ENCODE data around the gene LMAN1.

Gene LMAN1

DNA sequence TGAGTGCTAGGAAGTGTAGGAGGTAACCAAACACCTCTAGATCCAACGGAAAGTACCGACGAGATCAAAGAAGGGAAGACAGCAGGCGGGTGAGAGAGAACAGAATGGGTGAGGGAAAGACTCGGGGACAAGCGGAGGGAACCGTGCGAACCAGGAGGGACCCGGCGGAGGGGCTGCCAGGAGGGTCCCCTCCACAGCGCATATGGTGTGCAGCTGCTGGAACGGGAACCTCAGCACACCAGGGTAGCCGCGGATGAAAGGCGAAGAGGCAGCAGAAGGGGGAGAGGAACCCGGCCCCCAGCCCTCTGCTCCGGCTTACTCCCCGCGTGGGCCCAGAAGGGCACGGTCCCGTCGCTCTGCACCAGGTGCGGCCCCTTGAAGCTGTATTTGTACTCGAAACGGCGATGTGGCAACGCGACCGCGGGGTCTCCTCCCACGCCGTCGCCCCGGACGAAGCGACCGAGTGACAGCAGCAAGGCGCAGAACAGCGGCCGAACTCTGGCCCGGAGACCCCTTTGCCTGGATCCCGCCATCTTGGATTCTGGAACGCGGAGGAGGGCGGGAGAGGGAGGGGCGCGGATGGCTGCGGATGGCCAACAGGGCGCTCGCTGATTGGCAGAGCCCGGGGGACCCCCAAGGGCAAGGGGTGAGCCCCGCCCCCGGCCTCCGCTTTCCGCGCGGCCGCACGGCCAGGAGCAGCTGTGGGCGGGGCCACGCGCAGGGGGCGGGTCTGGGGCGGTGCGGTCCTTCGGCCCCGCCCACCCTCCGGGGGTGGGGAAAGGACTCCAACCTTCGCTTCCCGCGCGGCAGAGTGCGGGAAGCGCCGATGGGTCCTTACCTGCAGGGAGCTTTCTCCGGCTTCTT is at the start of gene LMAN1:
TSS of gene LMAN1 (minus strand) at position 554 of the 864 bp plus-strand sequence. CDS start at position 533, 21 bp downstream.
- DNase-seq (ENCODE audit: low spot score in 2 of 2), result peak; percentile 85 to 97
- Histone ChIP-seq H3K9me3 (no peaks in the 10 kb centered on the region), H3K4me3 (peak within 1 kb of the TSS; percentile 97), H3K27me3 (ENCODE audit: low read depth) (no peaks in the 10 kb centered on the region), H3K4me1 (peaks cover 9% of the 10 kb centered on the region), H3K36me3 (replicated peaks) (peaks cover 31% of the 10 kb centered on the region)
- in situ Hi-C loops (cut with MboI; ENCODE audit: low sequenced_read_pairs), result no loop called here

- in situ Hi-C loops (cut with MboI; ENCODE audit: low sequenced_read_pairs), result no loop called here
- Histone ChIP-seq H3K36me3 (replicated peaks) (no peaks in the 10 kb centered on the region), H3K9me3 (no peaks in the 10 kb centered on the region), H3K4me1 (no peaks in the 10 kb centered on the region), H3K4me3 (no peak overlapping the region), H3K27me3 (ENCODE audit: low read depth) (no peaks in the 10 kb centered on the region)
- DNase-seq (ENCODE audit: low spot score in 2 of 2), result peak; percentile 88 to 90
Measured at GRCh38 chr18:59402432-59403090, 43.5 kb upstream of the LMAN1 start.

GRCh38 chr18:59400407-59400806 is 41.3 kb upstream of the LMAN1 start:
- no peaks in the 10 kb centered on the region for H3K9me3 ChIP-seq
- in situ Hi-C loops (cut with MboI; ENCODE audit: low sequenced_read_pairs), result no loop called here

DNA sequence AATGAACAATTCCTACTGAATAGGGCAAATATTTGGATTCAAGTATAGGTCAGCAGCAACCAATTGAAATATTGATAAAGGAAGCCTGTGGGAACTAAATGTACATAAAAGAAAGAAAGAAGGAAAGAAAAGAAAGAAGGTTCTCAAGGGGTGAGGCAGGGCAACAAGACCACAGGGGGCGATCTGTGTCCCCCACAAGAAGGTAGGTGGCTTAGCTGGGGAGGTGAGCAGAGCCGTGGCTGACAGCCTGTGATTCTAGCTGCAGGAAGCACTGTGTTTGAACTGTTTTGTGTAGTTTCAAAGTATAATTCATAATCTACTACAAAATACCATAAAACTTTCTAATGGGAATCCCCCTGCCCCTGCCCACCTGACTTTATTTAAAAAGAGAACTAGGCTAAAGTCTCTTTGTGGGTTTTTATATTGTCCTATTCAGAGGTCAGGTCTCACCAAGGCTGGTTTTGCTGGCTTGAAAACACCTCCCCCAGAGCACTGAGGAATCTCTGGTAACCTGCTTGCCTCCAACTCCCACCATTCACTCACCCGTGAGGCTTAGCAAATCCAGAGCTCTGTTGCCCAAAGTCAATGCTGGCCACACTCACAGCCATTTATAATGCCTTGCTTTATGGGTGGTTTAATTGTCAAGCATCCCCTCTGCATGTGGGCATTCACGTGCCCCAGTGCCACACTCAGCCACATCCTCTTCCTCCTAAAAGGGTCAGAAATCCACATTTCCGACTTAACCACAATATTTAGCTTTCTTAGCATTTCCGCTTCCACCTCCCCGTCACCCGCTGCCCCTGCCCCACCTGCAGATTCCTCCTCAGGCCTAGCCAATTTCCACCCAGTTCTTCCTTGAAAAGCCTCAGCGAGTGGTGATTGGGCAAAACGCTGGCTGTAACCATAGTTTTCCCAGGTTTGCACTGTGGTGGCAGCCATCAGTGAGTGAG is 36.4 kb upstream of the LMAN1 start:
- in situ Hi-C loops (cut with MboI; ENCODE audit: low sequenced_read_pairs), result no loop called here
- Histone ChIP-seq H3K4me1 (no peaks in the 10 kb centered on the region), H3K4me3 (no peak overlapping the region), H3K27me3 (ENCODE audit: low read depth) (0 out of 2 replicates have a peak, but pooled peaks cover 2% of the 10 kb centered on the region), H3K9me3 (no peaks in the 10 kb centered on the region), H3K36me3 (replicated peaks) (no peaks in the 10 kb centered on the region)
- DNase-seq (ENCODE audit: low spot score in 2 of 2), result no peak

More at GRCh38 chr18:59400407-59400806, 41.3 kb upstream of the LMAN1 start:
- no peak for DNase-seq (ENCODE audit: low spot score in 2 of 2)
- Histone ChIP-seq H3K4me1 (no peaks in the 10 kb centered on the region), H3K4me3 (no peak overlapping the region), H3K27me3 (ENCODE audit: low read depth) (no peaks in the 10 kb centered on the region), H3K36me3 (replicated peaks) (no peaks in the 10 kb centered on the region)

DNA sequence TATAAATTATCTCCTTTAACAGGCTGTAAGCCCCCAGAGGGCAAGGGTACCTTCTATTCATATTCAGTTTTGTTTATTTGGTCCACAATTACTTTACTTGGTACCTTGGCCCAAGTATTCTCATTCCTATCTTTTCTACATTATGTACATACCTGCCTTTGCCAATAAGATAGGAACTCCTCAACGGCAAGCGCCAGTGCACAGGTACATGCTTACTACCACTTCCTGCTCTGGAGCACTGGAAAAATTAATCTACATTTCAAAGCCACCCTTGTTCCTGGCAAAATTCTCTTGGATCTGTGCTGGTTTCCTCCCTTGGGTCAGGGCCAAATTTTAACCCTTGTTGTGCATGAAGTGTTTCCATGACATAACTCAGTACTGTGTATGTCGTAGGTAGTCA is 34.3 kb upstream of the LMAN1 start:
- no peaks in the 10 kb centered on the region for H3K4me1 ChIP-seq
- H3K36me3 ChIP-seq (replicated peaks), result no peaks in the 10 kb centered on the region
- no peak overlapping the region for H3K4me3 ChIP-seq
- H3K9me3 ChIP-seq, result no peaks in the 10 kb centered on the region
- in situ Hi-C loops (cut with MboI; ENCODE audit: low sequenced_read_pairs), result no loop called here
- no peak for DNase-seq (ENCODE audit: low spot score in 2 of 2)
- H3K27me3 ChIP-seq (ENCODE audit: low read depth), result 0 out of 2 replicates have a peak, but pooled peaks cover 2% of the 10 kb centered on the region

- Histone ChIP-seq H3K27me3 (ENCODE audit: low read depth) (no peaks in the 10 kb centered on the region), H3K9me3 (no peaks in the 10 kb centered on the region), H3K4me1 (no peaks in the 10 kb centered on the region), H3K4me3 (no peak overlapping the region), H3K36me3 (replicated peaks) (no peaks in the 10 kb centered on the region)
- DNase-seq (ENCODE audit: low spot score in 2 of 2), result no peak
- in situ Hi-C loops (cut with MboI; ENCODE audit: low sequenced_read_pairs), result no loop called here
Measured at GRCh38 chr18:59388817-59389216, 29.8 kb upstream of the LMAN1 start.

DNA sequence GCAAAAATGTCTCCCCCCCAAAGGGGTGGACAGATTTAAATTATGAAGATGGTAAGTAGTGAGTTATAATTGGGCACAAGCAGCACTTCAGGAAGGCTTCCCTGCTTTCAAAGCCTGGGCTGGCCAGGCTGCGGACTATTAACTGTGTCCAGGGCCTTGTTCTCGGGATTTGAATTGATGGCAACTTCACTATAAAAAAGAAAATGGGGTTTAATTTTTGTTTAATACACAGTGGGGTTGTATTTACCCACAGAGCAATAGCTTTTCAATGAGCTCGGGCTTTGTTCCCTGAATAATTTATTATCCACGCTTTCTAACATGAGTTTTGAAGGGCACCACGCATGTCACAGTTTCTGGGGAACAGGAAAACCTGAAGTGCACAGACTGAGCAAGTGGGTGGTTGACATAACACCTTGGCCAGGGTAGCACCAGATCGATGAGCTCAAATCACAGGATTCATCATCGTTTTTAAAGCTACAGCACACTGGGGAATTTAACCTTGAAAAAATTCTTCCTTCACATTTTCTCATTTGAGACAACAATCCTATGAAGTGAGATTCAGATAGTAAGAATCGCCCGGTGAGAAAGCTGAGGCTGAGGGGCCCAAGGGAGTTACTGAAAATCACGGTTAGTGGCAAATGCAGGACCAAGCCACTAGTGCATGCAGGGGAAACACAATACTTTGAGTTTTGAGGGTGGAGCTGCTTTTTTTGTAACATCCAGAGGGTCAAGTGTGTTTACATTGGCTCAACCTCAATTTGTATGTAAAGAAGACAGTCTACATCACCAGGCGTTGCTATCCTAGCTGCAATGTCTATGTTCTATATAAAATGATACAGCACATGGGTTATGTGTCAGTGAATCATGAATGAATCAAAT is 28.9 kb upstream of the LMAN1 start:
- DNase-seq (ENCODE audit: low spot score in 2 of 2), result no peak
- in situ Hi-C loops (cut with MboI; ENCODE audit: low sequenced_read_pairs), result no loop called here

GRCh38 chr18:59386909-59387686 is 28.0 kb upstream of the LMAN1 start:
- DNase-seq (ENCODE audit: low spot score in 2 of 2), result no peak
- no peaks in the 10 kb centered on the region for H3K36me3 ChIP-seq (replicated peaks)
- H3K4me1 ChIP-seq, result no peaks in the 10 kb centered on the region
- H3K27me3 ChIP-seq (ENCODE audit: low read depth), result no peaks in the 10 kb centered on the region
- H3K9me3 ChIP-seq, result no peaks in the 10 kb centered on the region
- H3K4me3 ChIP-seq, result no peak overlapping the region
- in situ Hi-C loops (cut with MboI; ENCODE audit: low sequenced_read_pairs), result no loop called here

More for the DNA sequence above, 28.9 kb upstream of the LMAN1 start:
- no peaks in the 10 kb centered on the region for H3K36me3 ChIP-seq (replicated peaks)
- H3K4me3 ChIP-seq, result no peak overlapping the region
- H3K27me3 ChIP-seq (ENCODE audit: low read depth), result no peaks in the 10 kb centered on the region
- H3K4me1 ChIP-seq, result no peaks in the 10 kb centered on the region
- H3K9me3 ChIP-seq, result no peaks in the 10 kb centered on the region

- Histone ChIP-seq H3K9me3 (no peaks in the 10 kb centered on the region), H3K4me1 (no peaks in the 10 kb centered on the region), H3K36me3 (replicated peaks) (no peaks in the 10 kb centered on the region), H3K4me3 (no peak overlapping the region), H3K27me3 (ENCODE audit: low read depth) (no peaks in the 10 kb centered on the region)
- in situ Hi-C loops (cut with MboI; ENCODE audit: low sequenced_read_pairs), result no loop called here
- DNase-seq (ENCODE audit: low spot score in 2 of 2), result no peak
Measured at GRCh38 chr18:59385191-59385590, 26.1 kb upstream of the LMAN1 start.

GRCh38 chr18:59383851-59384250 is 24.8 kb upstream of the LMAN1 start:
- Histone ChIP-seq H3K36me3 (replicated peaks) (no peaks in the 10 kb centered on the region), H3K4me1 (no peaks in the 10 kb centered on the region), H3K27me3 (ENCODE audit: low read depth) (no peaks in the 10 kb centered on the region), H3K9me3 (no peaks in the 10 kb centered on the region), H3K4me3 (no peak overlapping the region)
- no peak for DNase-seq (ENCODE audit: low spot score in 2 of 2)
- in situ Hi-C loops (cut with MboI; ENCODE audit: low sequenced_read_pairs), result no loop called here

DNA sequence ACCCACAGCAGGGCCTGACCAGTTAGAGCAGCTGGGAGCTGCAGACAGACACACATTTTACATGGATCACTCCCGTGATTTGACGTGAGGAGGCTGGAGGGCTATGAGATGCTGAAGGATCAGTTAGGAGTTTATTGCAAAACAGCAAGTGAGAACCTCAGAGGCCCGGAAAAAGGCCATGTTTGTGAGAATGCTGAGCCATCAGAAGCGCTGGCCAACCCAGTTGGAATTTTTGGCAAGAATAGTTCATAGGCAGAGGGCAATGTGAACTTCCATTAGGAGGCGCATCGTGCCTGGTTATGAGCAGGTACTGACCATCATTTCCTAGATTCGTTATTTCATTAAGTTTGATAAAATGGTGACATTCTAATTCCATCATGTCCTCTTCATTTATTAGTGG is 23.3 kb upstream of the LMAN1 start:
- Histone ChIP-seq H3K4me1 (no peaks in the 10 kb centered on the region), H3K9me3 (no peaks in the 10 kb centered on the region), H3K4me3 (no peak overlapping the region), H3K27me3 (ENCODE audit: low read depth) (no peaks in the 10 kb centered on the region), H3K36me3 (replicated peaks) (no peaks in the 10 kb centered on the region)
- no peak for DNase-seq (ENCODE audit: low spot score in 2 of 2)
- in situ Hi-C loops (cut with MboI; ENCODE audit: low sequenced_read_pairs), result no loop called here

DNA sequence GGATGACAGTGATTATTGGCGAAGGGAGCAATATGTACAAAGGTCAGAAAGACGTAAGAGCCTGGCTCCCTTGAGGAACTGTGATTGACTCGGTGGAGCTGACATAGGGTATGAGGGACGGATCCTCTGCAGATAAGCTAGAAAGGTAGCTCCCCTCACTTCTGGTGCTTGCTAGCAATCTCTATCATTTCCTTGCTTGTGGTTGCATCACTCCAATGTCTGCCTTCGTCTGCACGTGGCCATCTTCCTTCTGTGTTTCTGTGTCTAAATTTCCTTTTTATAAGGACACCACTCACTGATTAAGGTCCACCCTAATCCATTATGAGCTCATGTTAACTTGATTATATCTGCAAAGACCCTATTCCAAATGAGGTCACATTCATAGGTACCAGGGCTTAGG is 22.9 kb upstream of the LMAN1 start:
- no peak overlapping the region for H3K4me3 ChIP-seq
- H3K27me3 ChIP-seq (ENCODE audit: low read depth), result no peaks in the 10 kb centered on the region
- H3K36me3 ChIP-seq (replicated peaks), result no peaks in the 10 kb centered on the region
- H3K4me1 ChIP-seq, result no peaks in the 10 kb centered on the region
- H3K9me3 ChIP-seq, result no peaks in the 10 kb centered on the region
- no peak for DNase-seq (ENCODE audit: low spot score in 2 of 2)
- in situ Hi-C loops (cut with MboI; ENCODE audit: low sequenced_read_pairs), result no loop called here
